CD4-positive, alpha-beta memory T cell (primary cell): ENCODE results near the gene DEXI. TPM values are rescaled to one million over a fixed set of nuclear protein-coding genes. Genes with fewer than 3 reads are reported as not detected.

Experiments used
- CTCF ChIA-PET: fragments of 350-600 bp; sonication (Branson Sonifier 250); formaldehyde crosslinking; loops from one replicate; lab custom pipeline; 2021; ENCODE audit warnings: inconsistent platforms; ENCODE audit not compliant: partially characterized antibody; lab: Charles Lee
- POLR2A ChIA-PET: fragments of 350-600 bp; sonication (Branson Sonifier 250); formaldehyde crosslinking; loops from one replicate; lab custom pipeline; 2021; ENCODE audit not compliant: partially characterized antibody; lab: Charles Lee
- DNase-seq, 5 donors: peaks; one replicate each; pipeline versions ENCODE4 v3.0.0 to v3.0.0-alpha.2; 2020 to 2022; ENCODE audit warnings: mixed read lengths in 1 of 5
- H3K27ac ChIP-seq: one replicate; pipeline ENCODE4 v1.7.0; 2013; ENCODE audit warnings: low read depth, low read length
- H3K27me3 ChIP-seq: 2 replicates; pipeline ENCODE4 v1.7.0; 2013; ENCODE audit warnings: mild to moderate bottlenecking, low read length, moderate library complexity; ENCODE audit not compliant: insufficient read depth
- H3K36me3 ChIP-seq: 2 replicates; pipeline ENCODE4 v1.7.0; 2013; ENCODE audit warnings: mild to moderate bottlenecking, low read length, moderate library complexity; ENCODE audit not compliant: insufficient read depth
- H3K4me1 ChIP-seq: 2 replicates; pipeline ENCODE4 v1.7.0; 2013; ENCODE audit warnings: mild to moderate bottlenecking, low read length, moderate library complexity; ENCODE audit not compliant: insufficient read depth
- H3K4me3 ChIP-seq, 2 donors: one replicate each; pipeline ENCODE4 v1.7.0; 2013; ENCODE audit warnings: low read length in 2 of 2, mild to moderate bottlenecking in 1 of 2
- H3K9me3 ChIP-seq, 2 donors: one replicate each; pipeline ENCODE4 v1.7.0; 2013; ENCODE audit warnings: low read length in 2 of 2, control low read depth in 1 of 2; ENCODE audit not compliant: control insufficient read depth in 1 of 2
- H3K27ac Mint-ChIP-seq, 7 donors: one replicate each; pipeline ENCODE4 v1.8.0; 2020 to 2021; ENCODE audit warnings: mixed read lengths in 7 of 7, mild to moderate bottlenecking in 6 of 7, inconsistent platforms in 3 of 7, moderate library complexity in 3 of 7
- H3K27me3 Mint-ChIP-seq, 2 donors: one replicate each; pipeline ENCODE4 v1.8.0; 2020 to 2021; ENCODE audit warnings: mixed read lengths in 2 of 2
- H3K36me3 Mint-ChIP-seq, 2 donors: one replicate each; pipeline ENCODE4 v1.8.0; 2020 to 2021; ENCODE audit warnings: mixed read lengths in 2 of 2, inconsistent platforms in 1 of 2, mild to moderate bottlenecking in 1 of 2
- H3K4me1 Mint-ChIP-seq, 4 donors: one replicate each; pipeline ENCODE4 v1.8.0; 2020 to 2021; ENCODE audit warnings: mixed read lengths in 4 of 4, mild to moderate bottlenecking in 1 of 4
- H3K4me3 Mint-ChIP-seq, 8 donors: one replicate each; pipeline ENCODE4 v1.8.0; 2020 to 2021; ENCODE audit warnings: mixed read lengths in 8 of 8, mild to moderate bottlenecking in 7 of 8, moderate library complexity in 6 of 8, inconsistent platforms in 3 of 8
- H3K9me3 Mint-ChIP-seq, 8 donors: one replicate each; pipeline ENCODE4 v1.8.0; 2020 to 2021; ENCODE audit warnings: mixed read lengths in 8 of 8, mild to moderate bottlenecking in 5 of 8, inconsistent platforms in 3 of 8, moderate library complexity in 1 of 8
- intact Hi-C: fragments of 100-400 bp; cut with micrococcal nuclease; formaldehyde crosslinking; loops from one replicate; pipeline ENCODE4 v1.15.1; 2023
- polyA plus RNA-seq, 2 donors: library from polyadenylated mRNA; unstranded; fragments of 300-500 nt; fragmentation: Illumina TruSeq; gene quantifications; one replicate each; pipeline ENCODE4 v1.2.3, GENCODE V29; 2021
- total RNA-seq, 2 experiments: library from RNA; stranded (reverse); gene quantifications; one replicate each; pipeline ENCODE4 v1.2.3, GENCODE V29; 2021

DEXI gene
- total and polyA plus RNA-seq, 4 experiments from 2014 or later: 37.9 to 66.3 (median 50.7) TPM

DNA sequence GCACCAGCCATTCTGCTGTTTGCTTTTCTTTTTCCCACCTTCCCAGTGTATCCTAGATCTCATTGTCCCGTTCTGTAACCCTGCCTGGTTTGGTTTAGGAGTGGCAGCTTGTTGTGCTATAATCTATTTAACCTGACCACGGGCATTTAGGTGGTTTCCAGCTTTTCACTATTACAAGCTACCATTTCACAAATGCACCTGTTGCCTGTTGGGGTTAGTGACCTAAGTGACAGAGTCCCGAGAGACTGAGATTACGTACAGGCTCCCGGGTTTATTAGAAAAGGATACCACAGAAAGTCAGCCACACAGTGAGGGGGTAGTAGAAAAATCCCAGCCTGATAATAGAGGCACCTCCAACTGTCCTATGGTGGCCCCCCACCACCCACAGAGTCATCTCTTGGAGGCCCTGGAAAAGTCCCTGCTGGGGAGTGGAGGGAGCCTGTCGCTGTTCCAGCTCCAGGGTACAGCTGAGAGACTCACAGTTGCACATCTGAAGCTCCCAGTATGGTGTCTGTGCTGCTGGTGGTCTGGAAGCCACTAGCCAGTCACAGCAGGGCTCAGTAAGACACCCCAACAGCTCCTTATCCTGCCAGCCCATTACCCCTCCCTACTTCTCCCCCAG lies 23.3 kb upstream of the DEXI start:
- H3K4me3 ChIP-seq: no peak overlapping the region
- peaks cover 15% of the 10 kb centered on the region for H3K36me3 ChIP-seq
- CTCF ChIA-PET: interaction anchor here (0.7 to 13.2 kb wide), 18 partner anchors 15 to 749 kb away, joined by 3 to 197 read pairs (median 14); partner anchors contain the start of genes SOCS1 and TNP2
- peak in 1 of 5 donors; percentile 61 for DNase-seq
- H3K27me3 ChIP-seq: no peaks in the 10 kb centered on the region
- H3K27ac Mint-ChIP-seq: peak overlapping the region; percentile 88 to 95 (median 92)
- peaks cover 35 to 50% of the 10 kb centered on the region in 2 donors for H3K36me3 Mint-ChIP-seq
- H3K4me3 Mint-ChIP-seq: peak overlapping the region in 3 of 8 donors; percentile 60 to 83 (median 82)
- peaks cover 20% of the 10 kb centered on the region for H3K4me1 ChIP-seq
- intact Hi-C loops: loop anchor here (2.0 kb wide), 2 partner anchors 331 to 439 kb away; no protein-coding TSS in a partner anchor
- peak overlapping the region; percentile 45 for H3K27ac ChIP-seq
- POLR2A ChIA-PET: interaction anchor here (1.3 to 7.3 kb wide), 6 partner anchors 23 to 390 kb away, joined by 3 to 83 read pairs (median 7); partner anchors contain the start of genes DEXI, RMI2 and SOCS1
- H3K9me3 Mint-ChIP-seq: no peaks in the 10 kb centered on the region
- H3K27me3 Mint-ChIP-seq: no peaks in the 10 kb centered on the region
- no peaks in the 10 kb centered on the region for H3K9me3 ChIP-seq
- H3K4me1 Mint-ChIP-seq: peaks cover 21 to 35% (median 26%) of the 10 kb centered on the region in 4 donors

DNA sequence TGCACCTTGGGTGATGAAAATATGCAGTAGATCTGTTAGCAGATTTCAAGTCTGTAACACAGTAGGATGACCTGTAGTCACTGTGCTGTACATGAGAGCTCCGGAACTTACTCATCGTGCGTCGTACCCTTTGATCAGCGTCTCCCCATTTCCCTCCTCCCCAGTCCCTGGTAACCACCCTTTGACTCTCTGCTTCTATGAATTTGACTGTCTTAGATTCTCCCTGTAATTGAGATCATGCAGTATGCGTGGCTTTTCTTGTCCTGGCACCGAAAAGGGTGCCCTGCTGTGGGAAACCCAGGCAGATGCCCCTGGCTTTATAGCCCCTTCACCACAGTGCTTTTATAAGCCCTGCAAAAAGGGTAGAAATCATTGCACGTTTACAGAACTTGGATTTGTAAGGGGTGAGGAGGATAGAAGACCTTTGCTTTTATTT lies 22.6 kb upstream of the DEXI start:
- CTCF ChIA-PET: interaction anchor here (0.8 to 13.2 kb wide), 30 partner anchors 8 to 750 kb away, joined by 3 to 197 read pairs (median 6); partner anchors contain the start of gene SOCS1
- no peaks in the 10 kb centered on the region for H3K9me3 Mint-ChIP-seq
- H3K27ac Mint-ChIP-seq: peak overlapping the region; percentile 88 to 95 (median 92)
- Histone ChIP-seq H3K27ac (peak overlapping the region; percentile 45), H3K36me3 (peaks cover 15% of the 10 kb centered on the region), H3K4me1 (peaks cover 20% of the 10 kb centered on the region), H3K9me3 (no peaks in the 10 kb centered on the region), H3K27me3 (no peaks in the 10 kb centered on the region), H3K4me3 (no peak overlapping the region)
- peaks cover 32 to 52% of the 10 kb centered on the region in 2 donors for H3K36me3 Mint-ChIP-seq
- POLR2A ChIA-PET: interaction anchor here (0.9 to 7.3 kb wide), 8 partner anchors 22 to 394 kb away, joined by 3 to 83 read pairs (median 6); partner anchors contain the start of genes DEXI, RMI2 and SOCS1
- peaks cover 21 to 39% (median 26%) of the 10 kb centered on the region in 4 donors for H3K4me1 Mint-ChIP-seq
- peak; percentile 65 to 91 (median 75) for DNase-seq
- intact Hi-C loops: loop anchor here (1.0 to 5.0 kb wide), 9 partner anchors 293 to 1102 kb away; no protein-coding TSS in a partner anchor
- peak overlapping the region in 7 of 8 donors; percentile 3 to 83 (median 68) for H3K4me3 Mint-ChIP-seq
- no peaks in the 10 kb centered on the region for H3K27me3 Mint-ChIP-seq

DNA sequence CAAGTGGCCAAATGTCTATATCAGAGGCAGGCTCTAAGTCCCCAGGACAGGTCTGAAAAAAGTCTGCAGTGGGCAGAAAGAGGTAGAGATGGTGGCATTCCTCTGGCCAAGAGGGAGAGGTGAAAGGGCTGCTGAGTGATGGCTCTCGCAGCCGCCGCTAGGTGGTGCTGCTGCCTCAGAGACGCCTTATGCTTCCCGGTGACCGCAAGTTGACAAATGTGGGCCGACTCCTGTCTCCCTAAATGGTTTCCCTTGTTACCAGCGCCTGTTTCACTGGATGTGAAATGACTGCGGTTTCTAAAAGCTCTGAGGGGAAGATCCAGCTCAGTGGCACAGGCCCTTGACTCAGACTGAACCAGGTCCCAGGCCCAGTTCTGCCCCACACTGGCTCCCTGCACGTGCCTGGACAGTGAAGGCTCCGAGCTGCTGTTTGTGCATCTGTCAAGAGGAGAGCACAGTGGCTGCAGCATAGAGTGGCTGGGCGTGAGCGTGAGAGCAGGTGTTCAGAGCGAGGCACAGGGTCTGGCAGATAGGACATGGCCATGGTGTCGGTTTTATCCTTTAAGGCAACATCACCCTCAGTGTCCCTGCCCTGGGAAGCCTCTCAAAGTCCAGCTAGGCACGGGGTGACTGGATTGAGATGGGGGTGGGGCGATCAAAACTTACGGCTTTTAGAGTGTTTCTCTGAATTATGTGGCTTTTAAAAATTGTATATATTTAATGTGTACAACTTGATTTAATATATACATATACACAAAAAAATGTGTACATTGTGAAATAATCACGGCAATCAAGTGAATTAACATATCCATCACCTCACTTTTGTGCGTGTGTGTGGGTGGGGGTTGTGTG lies 22.0 kb upstream of the DEXI start:
- H3K36me3 ChIP-seq: peaks cover 15% of the 10 kb centered on the region
- peak; percentile 71 to 82 (median 77) for DNase-seq
- H3K27me3 Mint-ChIP-seq: no peaks in the 10 kb centered on the region
- intact Hi-C loops: loop anchor here (1.0 to 5.0 kb wide), 9 partner anchors 294 to 1103 kb away; no protein-coding TSS in a partner anchor
- H3K27me3 ChIP-seq: no peaks in the 10 kb centered on the region
- ChIA-PET POLR2A (interaction anchor here (0.9 to 7.3 kb wide), 11 partner anchors 14 to 394 kb away, joined by 3 to 83 read pairs (median 5); partner anchors contain the start of genes CLEC16A, DEXI, RMI2 and SOCS1), CTCF (interaction anchor here (0.8 to 13.2 kb wide), 48 partner anchors 8 to 1131 kb away, joined by 3 to 197 read pairs (median 4); partner anchors contain the start of genes CLEC16A, SOCS1 and TXNDC11)
- peak overlapping the region in 1 of 2 donors; percentile 39 for H3K4me3 ChIP-seq
- peaks cover 21 to 39% (median 26%) of the 10 kb centered on the region in 4 donors for H3K4me1 Mint-ChIP-seq
- H3K36me3 Mint-ChIP-seq: peaks cover 31 to 54% of the 10 kb centered on the region in 2 donors
- peak overlapping the region; percentile 88 to 95 (median 92) for H3K27ac Mint-ChIP-seq
- H3K9me3 Mint-ChIP-seq: no peaks in the 10 kb centered on the region
- peak overlapping the region in 7 of 8 donors; percentile 68 to 83 (median 75) for H3K4me3 Mint-ChIP-seq
- H3K9me3 ChIP-seq: no peaks in the 10 kb centered on the region
- peak overlapping the region; percentile 63 for H3K27ac ChIP-seq
- peaks cover 20% of the 10 kb centered on the region for H3K4me1 ChIP-seq

DNA sequence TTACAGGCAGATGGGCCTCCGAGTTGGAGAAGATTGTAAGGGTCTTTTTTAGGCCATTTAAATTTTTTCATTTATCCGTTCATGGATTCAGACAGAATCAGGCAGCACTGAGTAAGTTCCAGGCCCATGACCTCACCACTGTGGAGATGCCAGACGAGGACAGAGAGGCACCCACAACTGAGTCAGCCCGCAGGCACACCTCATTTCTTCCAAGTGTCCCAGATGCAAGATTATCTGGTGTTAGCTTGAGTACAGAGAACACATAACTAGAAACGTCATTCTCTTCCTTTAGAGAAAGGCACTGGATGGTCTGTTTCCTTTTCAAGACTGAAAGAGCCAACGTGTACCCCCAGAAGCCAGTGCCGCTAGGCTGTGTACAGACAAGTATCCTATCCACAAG lies 19.0 kb upstream of the DEXI start:
- Mint-ChIP-seq H3K27ac (peak overlapping the region in 2 of 7 donors; percentile 32 to 47), H3K36me3 (peaks cover 37 to 50% of the 10 kb centered on the region in 2 donors), H3K4me1 (peaks cover 24 to 43% (median 35%) of the 10 kb centered on the region in 4 donors), H3K27me3 (no peaks in the 10 kb centered on the region), H3K9me3 (no peaks in the 10 kb centered on the region), H3K4me3 (no peak overlapping the region)
- H3K4me3 ChIP-seq: no peak overlapping the region
- DNase-seq: no peak
- peaks cover 34% of the 10 kb centered on the region for H3K4me1 ChIP-seq
- intact Hi-C loops: loop anchor here (5.0 kb wide), 2 partner anchors 571 to 1106 kb away; no protein-coding TSS in a partner anchor
- H3K9me3 ChIP-seq: no peaks in the 10 kb centered on the region
- H3K27ac ChIP-seq: no peak overlapping the region
- H3K27me3 ChIP-seq: no peaks in the 10 kb centered on the region
- ChIA-PET CTCF (interaction anchor here (0.9 to 13.2 kb wide), 6 partner anchors 10 to 753 kb away, joined by 3 to 197 read pairs (median 53); partner anchors contain the start of gene SOCS1), POLR2A (no interaction called here)
- peaks cover 31% of the 10 kb centered on the region for H3K36me3 ChIP-seq

- Mint-ChIP-seq H3K27ac (no peak overlapping the region), H3K4me1 (peaks cover 17 to 35% (median 28%) of the 10 kb centered on the region in 4 donors), H3K27me3 (no peaks in the 10 kb centered on the region), H3K4me3 (no peak overlapping the region), H3K36me3 (peaks cover 33 to 44% of the 10 kb centered on the region in 2 donors), H3K9me3 (no peaks in the 10 kb centered on the region)
- Histone ChIP-seq H3K27ac (no peak overlapping the region), H3K4me3 (no peak overlapping the region), H3K4me1 (peaks cover 22% of the 10 kb centered on the region), H3K27me3 (no peaks in the 10 kb centered on the region), H3K9me3 (no peaks in the 10 kb centered on the region), H3K36me3 (peaks cover 31% of the 10 kb centered on the region)
- DNase-seq: no peak
- intact Hi-C loops: no loop called here
- ChIA-PET POLR2A (interaction anchor here (0.6 kb wide), 1 partner anchor 756 kb away, joined by 3 read pairs; no protein-coding TSS in a partner anchor), CTCF (interaction anchor here (0.6 to 11.6 kb wide), 5 partner anchors 8 to 397 kb away, joined by 3 to 120 read pairs (median 4); no protein-coding TSS in a partner anchor)
These were observed 16.9 kb upstream of the DEXI start for GRCh38 chr16:10959161-10959560.

- peaks cover 22 to 33% of the 10 kb centered on the region in 2 donors for H3K36me3 Mint-ChIP-seq
- H3K4me1 Mint-ChIP-seq: peaks cover 18 to 36% (median 28%) of the 10 kb centered on the region in 4 donors
- Histone ChIP-seq H3K27me3 (no peaks in the 10 kb centered on the region), H3K4me3 (no peak overlapping the region), H3K36me3 (peaks cover 22% of the 10 kb centered on the region), H3K4me1 (peaks cover 26% of the 10 kb centered on the region), H3K9me3 (no peaks in the 10 kb centered on the region), H3K27ac (peak overlapping the region; percentile 34)
- H3K4me3 Mint-ChIP-seq: peak overlapping the region in 1 of 8 donors; percentile 8
- intact Hi-C loops: no loop called here
- DNase-seq: peak in 2 of 5 donors; percentile 36 to 58
- ChIA-PET CTCF (interaction anchor here (0.9 to 11.6 kb wide), 4 partner anchors 7 to 450 kb away, joined by 3 to 120 read pairs (median 4); no protein-coding TSS in a partner anchor), POLR2A (interaction anchor here (2.6 kb wide), 1 partner anchor 297 kb away, joined by 9 read pairs; the partner anchor contains the start of gene SOCS1)
- H3K9me3 Mint-ChIP-seq: no peaks in the 10 kb centered on the region
- peak overlapping the region; percentile 14 to 92 (median 81) for H3K27ac Mint-ChIP-seq
- H3K27me3 Mint-ChIP-seq: no peaks in the 10 kb centered on the region
These were observed 15.7 kb upstream of the DEXI start for GRCh38 chr16:10957771-10958482.
